GM12878 (cell line): ENCODE results near the gene SYT8.

Experiments used
- CBX3 ChIP-seq: fragments of 200-600 bp; sonication (generic); IDR thresholded peaks from 2 replicates; pipeline ENCODE4 v1.6.1; 2016; ENCODE audit warnings: low read depth, borderline replicate concordance
- CTCF ChIP-seq, 3 experiments: IDR thresholded peaks in 2 of 3; conservative IDR thresholded peaks in 1 of 3; 2 replicates each; pipeline ENCODE4 v1.5.1; 2011; ENCODE audit warnings: low read depth in 3 of 3, low read length in 3 of 3, mild to moderate bottlenecking in 3 of 3, control low read depth in 2 of 3, moderate library complexity in 2 of 3, inconsistent platforms in 1 of 3, mixed read lengths in 1 of 3; ENCODE audit not compliant: control insufficient read depth in 2 of 3, insufficient read depth in 1 of 3; ENCODE audit errors: extremely low read depth in 1 of 3
- EP300 ChIP-seq, 2 experiments: fragments of 150-350 bp in 1 of 2; IDR thresholded peaks; 2 replicates each; pipeline ENCODE4 v1.6.1; 2011 to 2012; ENCODE audit warnings: low read depth in 2 of 2, low read length in 2 of 2, borderline replicate concordance in 1 of 2, improper control_type of control experiment in 1 of 2, inconsistent platforms in 1 of 2; ENCODE audit not compliant: control insufficient read depth in 1 of 2
- EZH2 ChIP-seq: IDR thresholded peaks from 2 replicates; pipeline ENCODE4 v1.6.1; 2012; ENCODE audit warnings: low read depth, mild to moderate bottlenecking, control low read depth, inconsistent platforms, low read length, borderline replicate concordance; ENCODE audit not compliant: control insufficient read depth
- HDAC2 ChIP-seq: fragments of 200-600 bp; sonication (generic); IDR thresholded peaks from 2 replicates; pipeline ENCODE4 v1.6.1; 2017
- PAX8 ChIP-seq: fragments of 450-650 bp; IDR thresholded peaks from 2 replicates; pipeline ENCODE4 v1.6.1; 2017; ENCODE audit warnings: mild to moderate bottlenecking, moderate library complexity
- POLR2A ChIP-seq: IDR thresholded peaks from 2 replicates; pipeline ENCODE4 v1.6.1; 2011; ENCODE audit warnings: low read depth, mild to moderate bottlenecking, low read length
- RBBP5 ChIP-seq: fragments of 200-600 bp; sonication (generic); conservative IDR thresholded peaks from 2 replicates; pipeline ENCODE4 v1.6.1; 2016
- RCOR1 ChIP-seq: conservative IDR thresholded peaks from 2 replicates; pipeline ENCODE4 v1.6.1; 2012; ENCODE audit warnings: low read depth, low read length, improper control_type of control experiment
- ZZZ3 ChIP-seq: IDR thresholded peaks from 2 replicates; pipeline ENCODE4 v1.6.1; 2011; ENCODE audit warnings: low read depth; ENCODE audit not compliant: control insufficient read depth, insufficient read length
- TF ChIP-seq, protein P1 (sequence below): IDR thresholded peaks from 2 replicates; pipeline ENCODE4 v1.6.1; 2011; ENCODE audit warnings: borderline replicate concordance, low read depth, mild to moderate bottlenecking, moderate library complexity, low read length; ENCODE audit not compliant: insufficient read depth, poor library complexity, severe bottlenecking

DNA sequence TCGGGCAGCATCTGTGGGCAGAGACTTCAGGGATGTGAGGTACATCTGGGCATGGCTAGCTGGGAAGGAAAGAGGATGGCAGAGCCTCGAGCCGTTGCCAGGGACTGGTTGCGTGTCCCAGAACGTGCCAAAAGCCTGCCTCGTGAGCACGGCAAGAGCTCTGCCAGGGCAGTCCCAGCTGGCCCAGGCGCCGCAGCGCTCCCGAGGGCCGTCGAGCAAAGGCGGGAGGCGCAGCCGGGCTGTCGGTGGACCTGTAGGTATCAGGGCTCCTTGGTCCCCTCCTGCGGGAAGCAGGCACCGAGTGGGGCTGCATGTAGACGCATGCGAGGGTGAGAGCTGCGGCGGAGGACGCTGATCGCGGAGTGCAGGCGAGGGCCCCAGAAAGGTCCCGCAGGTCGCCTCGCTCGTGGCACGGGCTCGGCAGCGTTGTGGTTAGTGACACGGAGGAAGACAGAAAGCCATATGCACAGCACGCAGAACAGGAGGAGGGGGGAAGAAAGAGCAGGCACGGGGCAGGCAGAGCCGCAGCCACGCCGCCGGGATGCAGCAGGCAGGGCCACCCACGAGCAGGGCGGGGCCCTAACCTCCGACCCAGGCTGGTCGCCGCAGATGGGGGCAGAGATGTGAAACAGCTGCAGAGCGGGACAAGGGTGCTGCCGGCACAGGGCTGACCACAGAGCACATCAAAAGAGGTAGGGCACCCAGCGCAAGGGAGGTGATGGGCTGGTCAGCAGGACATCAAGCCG, 36.1 kb downstream of the SYT8 start:
- TF ChIP-seq, protein P1, sequence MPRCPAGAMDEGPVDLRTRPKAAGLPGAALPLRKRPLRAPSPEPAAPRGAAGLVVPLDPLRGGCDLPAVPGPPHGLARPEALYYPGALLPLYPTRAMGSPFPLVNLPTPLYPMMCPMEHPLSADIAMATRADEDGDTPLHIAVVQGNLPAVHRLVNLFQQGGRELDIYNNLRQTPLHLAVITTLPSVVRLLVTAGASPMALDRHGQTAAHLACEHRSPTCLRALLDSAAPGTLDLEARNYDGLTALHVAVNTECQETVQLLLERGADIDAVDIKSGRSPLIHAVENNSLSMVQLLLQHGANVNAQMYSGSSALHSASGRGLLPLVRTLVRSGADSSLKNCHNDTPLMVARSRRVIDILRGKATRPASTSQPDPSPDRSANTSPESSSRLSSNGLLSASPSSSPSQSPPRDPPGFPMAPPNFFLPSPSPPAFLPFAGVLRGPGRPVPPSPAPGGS: no peak
- TF ChIP-seq POLR2A (no peak), EP300 (IDR thresholded peaks at IDR 0.05; ENCODE audit: borderline replicate concordance in 1 of 2, control insufficient read depth in 1 of 2, low read depth in 2 of 2, low read length in 2 of 2) (no peak), RCOR1 (no peak), ZZZ3 (no peak), PAX8 (no peak), RBBP5 (no peak), CTCF (IDR thresholded peaks at IDR 0.05 in 2 of 3, conservative IDR thresholded peaks at IDR 0.05 in 1 of 3; ENCODE audit: control insufficient read depth in 2 of 3, extremely low read depth in 1 of 3, insufficient read depth in 1 of 3, low read depth in 3 of 3, low read length in 3 of 3) (no peak), HDAC2 (no peak), CBX3 (no peak), EZH2 (no peak)
